Measurements from ENCODE around the gene SCMH1. TPM values are rescaled to one million over a fixed set of nuclear protein-coding genes. Genes with fewer than 3 reads are reported as not detected.

SCMH1 gene
- total RNA-seq, 4 donors from 2014 or later: 45.6 to 102 (median 82.5) TPM

DNA sequence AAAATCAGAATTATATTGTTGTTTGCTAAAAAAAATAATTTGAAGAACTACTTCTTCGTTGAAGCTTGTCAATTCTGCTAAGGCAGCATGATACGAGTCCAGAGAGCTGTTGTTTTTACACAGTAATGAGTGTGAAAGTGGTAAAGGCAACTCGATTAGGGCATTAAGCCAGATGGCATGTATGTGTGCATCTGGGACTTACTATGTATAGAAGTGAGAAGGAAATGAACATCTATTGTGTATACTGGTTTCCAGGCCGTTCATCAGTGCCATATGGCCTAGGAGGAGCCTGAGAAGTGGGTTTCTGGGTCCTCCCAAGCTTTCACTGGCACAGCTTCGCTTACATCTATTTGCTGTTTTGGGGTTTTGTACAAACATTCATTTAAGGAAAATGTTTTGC lies 256.9 kb downstream of the SCMH1 start:
- no peaks in the 10 kb centered on the region for H3K27me3 ChIP-seq
- H3K4me1 ChIP-seq: peaks cover 0 to 59% (median 17%) of the 10 kb centered on the region in 3 donors
- peaks cover 0 to 63% of the 10 kb centered on the region in 2 donors for H3K36me3 ChIP-seq
- peak overlapping the region in 3 of 4 donors; percentile 0 to 44 (median 40) for H3K27ac ChIP-seq
- H3K9me3 ChIP-seq: no peaks in the 10 kb centered on the region
- H3K4me3 ChIP-seq: no peak overlapping the region
- ATAC-seq: no peak
- TF ChIP-seq EP300 (IDR thresholded peaks at IDR 0.05): no peak
- no peak for TF ChIP-seq POLR2AphosphoS5 (IDR thresholded peaks at IDR 0.05)
- TF ChIP-seq, protein P1, sequence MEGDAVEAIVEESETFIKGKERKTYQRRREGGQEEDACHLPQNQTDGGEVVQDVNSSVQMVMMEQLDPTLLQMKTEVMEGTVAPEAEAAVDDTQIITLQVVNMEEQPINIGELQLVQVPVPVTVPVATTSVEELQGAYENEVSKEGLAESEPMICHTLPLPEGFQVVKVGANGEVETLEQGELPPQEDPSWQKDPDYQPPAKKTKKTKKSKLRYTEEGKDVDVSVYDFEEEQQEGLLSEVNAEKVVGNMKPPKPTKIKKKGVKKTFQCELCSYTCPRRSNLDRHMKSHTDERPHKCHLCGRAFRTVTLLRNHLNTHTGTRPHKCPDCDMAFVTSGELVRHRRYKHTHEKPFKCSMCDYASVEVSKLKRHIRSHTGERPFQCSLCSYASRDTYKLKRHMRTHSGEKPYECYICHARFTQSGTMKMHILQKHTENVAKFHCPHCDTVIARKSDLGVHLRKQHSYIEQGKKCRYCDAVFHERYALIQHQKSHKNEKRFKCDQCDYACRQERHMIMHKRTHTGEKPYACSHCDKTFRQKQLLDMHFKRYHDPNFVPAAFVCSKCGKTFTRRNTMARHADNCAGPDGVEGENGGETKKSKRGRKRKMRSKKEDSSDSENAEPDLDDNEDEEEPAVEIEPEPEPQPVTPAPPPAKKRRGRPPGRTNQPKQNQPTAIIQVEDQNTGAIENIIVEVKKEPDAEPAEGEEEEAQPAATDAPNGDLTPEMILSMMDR (IDR thresholded peaks at IDR 0.05): no peak
- TF ChIP-seq POLR2A (IDR thresholded peaks at IDR 0.05): no peak
- WGBS, 2 donors (ENCODE audit: low coverage in 1 of 2): 51 to 70% methylated on average over 5 of the region's 5 CpGs

DNA sequence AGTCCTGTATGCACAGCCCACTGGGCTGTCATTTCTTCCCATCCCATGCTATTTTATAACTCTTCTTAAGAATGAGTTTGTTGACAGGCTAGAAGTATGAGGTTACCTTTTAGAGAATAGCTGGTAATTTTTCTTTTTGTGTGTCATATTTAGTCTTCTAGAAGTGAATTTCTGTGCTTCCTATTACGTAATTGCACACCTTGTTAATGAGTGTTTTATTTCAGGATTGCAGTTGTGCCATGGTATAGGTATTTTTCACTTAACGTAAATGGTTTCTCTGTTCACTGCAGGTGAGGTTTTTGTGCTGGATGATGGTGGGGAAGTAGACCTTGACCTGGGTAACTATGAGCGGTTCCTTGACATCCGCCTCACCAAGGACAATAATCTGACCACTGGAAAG lies 257.6 kb downstream of the SCMH1 start:
- Histone ChIP-seq H3K36me3 (peaks cover 0 to 57% of the 10 kb centered on the region in 2 donors), H3K9me3 (no peaks in the 10 kb centered on the region), H3K27me3 (no peaks in the 10 kb centered on the region), H3K27ac (peak overlapping the region in 2 of 4 donors; percentile 0 to 44), H3K4me3 (no peak overlapping the region), H3K4me1 (peaks cover 0 to 61% (median 17%) of the 10 kb centered on the region in 3 donors)
- TF ChIP-seq POLR2AphosphoS5 (IDR thresholded peaks at IDR 0.05) (no peak), POLR2A (IDR thresholded peaks at IDR 0.05) (no peak), EP300 (IDR thresholded peaks at IDR 0.05) (no peak)
- TF ChIP-seq, protein P1 (IDR thresholded peaks at IDR 0.05): no peak
- WGBS, 2 donors (ENCODE audit: low coverage in 1 of 2): 74 to 82% methylated on average over 3 to 4 of the region's 4 CpGs
- no peak for ATAC-seq

DNA sequence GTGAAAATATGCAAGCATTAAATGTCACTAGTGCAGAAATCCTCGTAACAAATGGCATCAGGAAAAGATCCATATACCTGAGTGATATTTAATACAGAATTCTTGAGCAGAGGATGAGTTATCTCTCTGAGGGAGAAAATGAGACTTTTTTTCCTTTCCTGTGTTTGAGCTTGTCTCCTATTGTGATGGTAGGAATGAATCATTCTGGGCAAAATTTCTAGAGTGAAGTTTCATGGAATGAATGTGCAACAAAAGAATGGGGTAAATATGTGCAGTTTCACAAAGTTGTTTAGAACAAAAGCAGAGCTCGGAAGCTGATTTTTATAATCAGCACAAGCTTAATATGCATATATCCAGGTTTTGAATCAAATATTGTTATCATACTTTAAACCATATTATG lies 258.0 kb downstream of the SCMH1 start:
- H3K36me3 ChIP-seq: peaks cover 0 to 52% of the 10 kb centered on the region in 2 donors
- 53 to 80% methylated on average over 2 of the region's 2 CpGs for WGBS, 2 donors (ENCODE audit: low coverage in 1 of 2)
- no peaks in the 10 kb centered on the region for H3K27me3 ChIP-seq
- no peak for ATAC-seq
- TF ChIP-seq POLR2A (IDR thresholded peaks at IDR 0.05) (no peak), EP300 (IDR thresholded peaks at IDR 0.05) (no peak), POLR2AphosphoS5 (IDR thresholded peaks at IDR 0.05) (no peak)
- TF ChIP-seq, protein P1 (IDR thresholded peaks at IDR 0.05): no peak
- H3K4me3 ChIP-seq: no peak overlapping the region
- H3K4me1 ChIP-seq: peaks cover 0 to 63% (median 17%) of the 10 kb centered on the region in 3 donors
- H3K9me3 ChIP-seq: no peaks in the 10 kb centered on the region
- H3K27ac ChIP-seq: peak overlapping the region in 2 of 4 donors; percentile 92 to 95

DNA sequence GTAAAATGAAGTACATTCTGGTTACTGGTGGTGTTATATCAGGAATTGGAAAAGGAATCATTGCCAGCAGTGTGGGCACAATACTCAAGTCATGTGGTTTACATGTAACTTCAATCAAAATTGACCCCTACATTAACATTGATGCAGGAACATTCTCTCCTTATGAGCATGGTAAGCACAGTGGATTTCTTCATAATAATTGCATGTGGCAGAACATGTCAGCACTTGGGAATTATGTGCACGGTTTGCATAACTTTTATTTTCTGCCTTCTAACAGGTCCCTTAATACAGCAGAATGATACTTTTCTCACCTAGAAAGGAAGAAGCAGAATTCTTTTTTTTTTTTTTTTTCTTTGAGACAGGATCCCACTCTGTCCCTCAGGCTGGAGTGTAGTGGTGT lies 258.8 kb downstream of the SCMH1 start:
- TF ChIP-seq POLR2A (IDR thresholded peaks at IDR 0.05) (no peak), POLR2AphosphoS5 (IDR thresholded peaks at IDR 0.05) (peak; percentile 73)
- no peak overlapping the region for H3K4me3 ChIP-seq
- ATAC-seq: no peak
- 50 to 80% methylated on average over 1 of the region's 1 CpG for WGBS, 2 donors (ENCODE audit: low coverage in 1 of 2)
- H3K4me1 ChIP-seq: peaks cover 0 to 71% (median 17%) of the 10 kb centered on the region in 3 donors
- no peaks in the 10 kb centered on the region for H3K9me3 ChIP-seq
- no peaks in the 10 kb centered on the region for H3K27me3 ChIP-seq
- H3K36me3 ChIP-seq: peaks cover 0 to 44% of the 10 kb centered on the region in 2 donors
- H3K27ac ChIP-seq: peak overlapping the region in 3 of 4 donors; percentile 57 to 95 (median 92)

DNA sequence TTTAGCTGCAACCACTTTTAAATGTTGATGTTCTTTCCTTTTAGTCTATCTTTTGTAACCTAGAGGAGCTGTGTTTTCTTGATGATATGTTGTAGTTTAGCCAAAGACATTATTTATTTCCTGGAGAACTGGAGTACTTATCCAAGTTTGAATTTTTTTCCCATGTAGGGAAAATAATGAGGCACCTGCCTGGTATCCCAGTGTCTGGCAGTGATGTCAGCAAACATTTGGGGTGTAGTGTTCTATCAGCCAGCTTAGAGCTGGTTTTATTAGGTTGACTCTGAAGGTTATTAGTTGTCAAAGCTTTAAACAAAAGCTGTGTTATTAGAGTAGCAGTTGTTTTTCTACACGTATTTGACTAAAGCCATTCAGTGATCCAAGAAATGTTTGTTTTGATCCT lies 259.4 kb downstream of the SCMH1 start:
- peaks cover 0 to 39% of the 10 kb centered on the region in 2 donors for H3K36me3 ChIP-seq
- no peak overlapping the region for H3K4me3 ChIP-seq
- no peaks in the 10 kb centered on the region for H3K9me3 ChIP-seq
- peak overlapping the region; percentile 57 to 95 (median 80) for H3K27ac ChIP-seq
- peaks cover 0 to 73% (median 17%) of the 10 kb centered on the region in 3 donors for H3K4me1 ChIP-seq
- 15 to 25% methylated on average over 1 of the region's 1 CpG for WGBS, 2 donors (ENCODE audit: low coverage in 1 of 2)
- H3K27me3 ChIP-seq: no peaks in the 10 kb centered on the region
- peak; percentile 68 for TF ChIP-seq POLR2AphosphoS5 (IDR thresholded peaks at IDR 0.05)
- TF ChIP-seq POLR2A (IDR thresholded peaks at IDR 0.05): no peak
- TF ChIP-seq, protein P1 (IDR thresholded peaks at IDR 0.05): no peak
- TF ChIP-seq EP300 (IDR thresholded peaks at IDR 0.05): no peak
- ATAC-seq: no peak

Data from gastroesophageal sphincter (tissue), 4 donors.